Kidney (tissue), 14 donors: ENCODE results near the gene GRK2. TPM values are rescaled to one million over a fixed set of nuclear protein-coding genes. Genes with fewer than 3 reads are reported as not detected.
A peak's percentile ranks its signal among the peaks of the same experiment; 100 is the strongest.

Experiments used
- DNase-seq, 5 donors: peaks; one replicate each; pipeline ENCODE4 v3.0.0-alpha.2; 2013 to 2020
- FAIRE-seq: peaks from 2 replicates; lab custom pipeline; 2012; peaks lifted over from hg19 to GRCh38; lab: Jason Lieb, UNC
- H3K27ac ChIP-seq, 2 donors: one replicate each; pipeline ENCODE4 v1.7.0; 2013; ENCODE audit warnings: low read depth in 2 of 2, low read length in 2 of 2, inconsistent platforms in 1 of 2
- H3K27me3 ChIP-seq: one replicate; pipeline ENCODE4 v1.7.1; 2013; ENCODE audit warnings: low read length, inconsistent platforms; ENCODE audit not compliant: control insufficient read depth, insufficient read depth
- H3K36me3 ChIP-seq, 3 donors: one replicate each; pipeline versions ENCODE4 v1.7.0 to v1.7.1; 2013; ENCODE audit warnings: low read length in 3 of 3, control low read depth in 1 of 3, inconsistent platforms in 1 of 3; ENCODE audit not compliant: insufficient read depth in 3 of 3, control insufficient read depth in 2 of 3
- H3K4me1 ChIP-seq, 3 donors: one replicate each; pipeline versions ENCODE4 v1.7.0 to v1.7.1; 2013; ENCODE audit warnings: low read length in 3 of 3, inconsistent platforms in 1 of 3, low read depth in 1 of 3; ENCODE audit not compliant: control insufficient read depth in 2 of 3, insufficient read depth in 2 of 3
- H3K4me3 ChIP-seq, 3 donors: one replicate each; pipeline versions ENCODE4 v1.7.0 to v1.8.1; 2013; ENCODE audit warnings: low read length in 3 of 3, control low read depth in 1 of 3, inconsistent platforms in 1 of 3
- H3K9ac ChIP-seq, 3 donors: one replicate each; pipeline versions ENCODE4 v1.7.0 to v1.7.1; 2013; ENCODE audit warnings: low read length in 3 of 3, control low read depth in 1 of 3, inconsistent platforms in 1 of 3
- H3K9me3 ChIP-seq, 3 donors: one replicate each; pipeline versions ENCODE4 v1.7.0 to v1.7.1; 2013; ENCODE audit warnings: low read length in 3 of 3, control low read depth in 1 of 3, inconsistent platforms in 1 of 3; ENCODE audit not compliant: control insufficient read depth in 2 of 3, insufficient read depth in 1 of 3
- CTCF ChIP-seq: IDR thresholded peaks from 3 replicates; pipeline ENCODE4 v1.5.1; 2012; ENCODE audit warnings: mild to moderate bottlenecking, moderate library complexity, borderline replicate concordance; ENCODE audit not compliant: insufficient read depth; ENCODE audit errors: extremely low read depth
- intact Hi-C: fragments of 100-400 bp; cut with DNase I; formaldehyde crosslinking; loops from one replicate; pipeline ENCODE4 v1.11.1; 2022
- polyA plus RNA-seq: library from polyadenylated mRNA; stranded (reverse); fragments of 350-450 nt; fragmentation: Illumina TruSeq; extraction: RNeasy Lipid Tissue Mini Kit (QIAGEN cat#74804); gene quantifications from one replicate; pipeline ENCODE4 v1.2.3, GENCODE V29; 2014; ENCODE audit warnings: low read depth, low replicate concordance; ENCODE audit not compliant: insufficient read depth
- total RNA-seq: library from RNA; stranded (reverse); fragmentation: NEBNext Ultra II Directional; extraction: Animal tissue kit (Norgen Biotek cat#: 25700); gene quantifications from one replicate; pipeline ENCODE4 v1.2.1, GENCODE V29; 2021
- donor health status: control.
- donor health status: control.
- donor health status: control.
- donor health status: control.
- donor health status: control.
- donor health status: DM: yes; HTN: yes; CAD: no.
- donor health status: Normal renal cell carcinoma (clear cell type).

The GRK2 gene
- total and polyA plus RNA-seq, 2 donors from 2014 or later: 28.2 to 80.8 TPM

GRCh38 chr11:67282155-67282875, 16.0 kb downstream of the GRK2 start:
- TF ChIP-seq CTCF: no peak

GRCh38 chr11:67282876-67283371, 16.7 kb downstream of the GRK2 start:
- peak in 2 of 5 donors; percentile 24 to 68 for DNase-seq
- no peak for FAIRE-seq
- H3K4me3 ChIP-seq: no peak overlapping the region
- TF ChIP-seq CTCF: no peak
- no peak overlapping the region for H3K27ac ChIP-seq
- H3K9me3 ChIP-seq: no peaks in the 10 kb centered on the region
- H3K27me3 ChIP-seq: no peaks in the 10 kb centered on the region
- H3K36me3 ChIP-seq: peaks cover 0 to 48% (median 23%) of the 10 kb centered on the region in 3 donors
- H3K4me1 ChIP-seq: peaks cover 0 to 19% (median 9%) of the 10 kb centered on the region in 3 donors
- intact Hi-C loops: no loop called here
- H3K9ac ChIP-seq: no peak overlapping the region

More at GRCh38 chr11:67282155-67282875, 16.0 kb downstream of the GRK2 start:
- DNase-seq (peak in 2 of 5 donors; percentile 28 to 77), FAIRE-seq (no peak)
- no peaks in the 10 kb centered on the region for H3K27me3 ChIP-seq
- peaks cover 0 to 17% (median 3%) of the 10 kb centered on the region in 3 donors for H3K4me1 ChIP-seq
- no peaks in the 10 kb centered on the region for H3K9me3 ChIP-seq
- no peak overlapping the region for H3K27ac ChIP-seq
- H3K4me3 ChIP-seq: no peak overlapping the region
- peaks cover 0 to 48% (median 23%) of the 10 kb centered on the region in 3 donors for H3K36me3 ChIP-seq
- no peak overlapping the region for H3K9ac ChIP-seq
- intact Hi-C loops: no loop called here

- H3K36me3 ChIP-seq: peaks cover 0 to 48% (median 23%) of the 10 kb centered on the region in 3 donors
- intact Hi-C loops: no loop called here
Observed at GRCh38 chr11:67283481-67283963, 17.2 kb downstream of the GRK2 start.

More at GRCh38 chr11:67283481-67283963, 17.2 kb downstream of the GRK2 start:
- no peak for TF ChIP-seq CTCF
- Histone ChIP-seq H3K9ac (no peak overlapping the region), H3K9me3 (no peaks in the 10 kb centered on the region), H3K27ac (no peak overlapping the region), H3K27me3 (no peaks in the 10 kb centered on the region), H3K4me3 (no peak overlapping the region), H3K4me1 (peaks cover 0 to 20% (median 12%) of the 10 kb centered on the region in 3 donors)
- FAIRE-seq (no peak), DNase-seq (no peak)
